ENCODE results near the gene CPNE2.

The CPNE2 gene

DNA sequence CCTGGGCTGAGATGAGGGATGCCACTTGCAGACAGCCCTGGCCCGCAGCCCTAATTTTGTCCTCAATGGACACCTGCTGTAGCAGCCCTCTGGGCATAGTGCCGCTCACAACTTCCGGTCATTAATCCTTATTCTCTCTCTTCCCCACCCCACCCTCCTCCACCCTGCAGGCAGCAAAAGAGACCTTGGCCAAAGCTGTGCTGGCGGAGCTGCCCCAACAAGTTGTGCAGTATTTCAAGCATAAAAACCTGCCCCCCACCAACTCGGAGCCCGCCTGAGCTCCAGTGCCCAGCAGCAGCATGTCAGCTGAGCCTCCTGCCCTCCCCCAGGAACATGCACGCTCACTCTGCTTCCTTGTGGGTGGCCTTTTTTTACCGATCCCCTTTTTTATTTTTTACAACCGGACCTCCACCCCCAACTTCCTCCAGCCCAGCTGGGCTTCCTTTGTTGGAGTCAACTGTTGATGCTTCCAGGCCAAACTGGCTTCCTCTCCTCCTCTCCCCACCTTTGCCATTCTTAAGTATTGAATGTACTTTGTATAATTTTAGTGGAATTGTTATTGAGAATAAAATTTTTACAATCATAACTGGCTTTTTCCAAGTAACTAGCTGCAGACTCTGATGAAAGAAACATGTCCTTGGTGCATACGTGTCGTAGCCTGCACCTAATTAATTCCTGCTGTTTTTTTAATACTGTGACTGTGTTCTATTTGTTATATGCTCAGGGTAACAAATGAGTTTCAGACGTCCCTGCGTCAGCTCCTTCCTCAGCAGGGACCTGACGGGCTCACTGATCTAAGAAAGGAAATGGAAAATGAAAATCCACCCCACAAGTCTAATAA, 55.2 kb downstream of the CPNE2 start:
- Histone ChIP-seq H3K4me3 (peak overlapping the region in 8 of 10 experiments; percentile 10 to 61 (median 39); a peak in 15 of 20 replicates), H3K36me3 (peaks cover 5 to 48% (median 26%) of the 10 kb centered on the region in 11 experiments; a peak in 17 of 22 replicates), H3K4me2 (peak overlapping the region; percentile 86 to 98 (median 93)), H3K4me1 (peaks cover 85 to 100% (median 100%) of the 10 kb centered on the region in 10 experiments), H3K9ac (peak overlapping the region in 10 of 11 experiments; percentile 13 to 76 (median 66); a peak in 19 of 22 replicates), H4K20me1 (no peaks in the 10 kb centered on the region), H3K27ac (peak overlapping the region in 10 of 11 experiments; percentile 35 to 86 (median 80); a peak in 21 of 22 replicates), H3K27me3 (no peaks in the 10 kb centered on the region), H3K9me3 (replicated peaks in 1 of 11) (no peaks in the 10 kb centered on the region)
- no peak for TF ChIP-seq Cebpa-rat (IDR thresholded peaks at IDR 0.05)

DNA sequence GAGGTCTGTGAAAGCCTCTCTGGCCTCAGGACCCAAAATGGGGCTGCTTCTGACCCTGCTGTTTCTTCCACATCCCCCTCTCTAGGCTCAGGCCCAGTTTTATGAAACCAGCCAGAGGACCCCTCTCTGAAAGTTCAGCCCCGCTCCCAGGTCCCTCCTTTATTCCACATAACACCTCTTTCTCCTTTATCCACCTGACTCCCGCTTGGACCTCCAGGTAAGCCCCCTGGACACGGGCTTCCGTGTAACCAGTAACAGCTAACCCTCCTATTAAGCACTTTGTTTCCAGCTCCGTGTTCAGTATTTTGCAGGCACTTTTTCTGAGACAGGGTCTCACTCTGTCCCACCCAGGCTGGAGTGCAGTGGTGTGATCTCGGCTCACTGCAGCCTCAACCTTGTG, 56.1 kb downstream of the CPNE2 start:
- Histone ChIP-seq H3K27ac (peak overlapping the region in 10 of 11 experiments; percentile 34 to 86 (median 80); a peak in 19 of 22 replicates), H3K9ac (peak overlapping the region in 7 of 11 experiments; percentile 64 to 76 (median 71); a peak in 13 of 22 replicates), H3K4me2 (peak overlapping the region; percentile 86 to 98 (median 93)), H3K36me3 (peaks cover 13 to 51% (median 35%) of the 10 kb centered on the region in 11 experiments), H3K9me3 (replicated peaks in 1 of 11) (no peaks in the 10 kb centered on the region), H3K27me3 (no peaks in the 10 kb centered on the region), H3K4me3 (no peak overlapping the region; a peak in 1 of 20 replicates), H4K20me1 (no peaks in the 10 kb centered on the region), H3K4me1 (peaks cover 83 to 100% (median 100%) of the 10 kb centered on the region in 10 experiments)
- no peak for TF ChIP-seq Cebpa-rat (IDR thresholded peaks at IDR 0.05)

DNA sequence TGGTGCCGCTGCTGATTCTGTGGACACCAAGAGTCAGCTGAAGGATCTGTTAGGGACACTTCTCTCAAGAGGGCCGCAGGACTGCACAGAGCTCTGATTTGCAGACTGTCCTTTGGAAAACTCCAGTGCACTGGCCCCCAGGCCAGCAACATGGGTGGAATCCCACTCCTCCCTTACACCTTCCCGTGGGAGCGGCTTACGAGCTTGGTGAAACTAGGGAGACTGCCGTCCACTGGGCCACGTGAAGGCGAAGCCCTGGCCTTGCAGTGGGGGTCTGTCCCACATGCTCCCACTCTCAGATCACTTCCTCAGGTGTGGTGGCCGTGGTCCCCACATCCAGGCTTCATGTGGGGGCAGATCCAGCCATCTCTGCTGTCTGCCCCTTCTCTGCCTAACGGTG, 57.0 kb downstream of the CPNE2 start:
- H3K4me2 ChIP-seq = peak overlapping the region in 9 of 11 experiments; percentile 89 to 98 (median 95); a peak in 18 of 22 replicates
- peaks cover 19 to 58% (median 44%) of the 10 kb centered on the region in 11 experiments for H3K36me3 ChIP-seq
- no peak overlapping the region for H3K4me3 ChIP-seq
- no peak for TF ChIP-seq Cebpa-rat (IDR thresholded peaks at IDR 0.05)
- no peaks in the 10 kb centered on the region for H3K27me3 ChIP-seq
- H3K27ac ChIP-seq = peak overlapping the region in 8 of 11 experiments; percentile 69 to 86 (median 81); a peak in 14 of 22 replicates
- H3K9me3 ChIP-seq (replicated peaks in 1 of 11) = no peaks in the 10 kb centered on the region
- H3K4me1 ChIP-seq = peaks cover 73 to 99% (median 95%) of the 10 kb centered on the region in 10 experiments
- no peak overlapping the region; a peak in 1 of 22 replicates for H3K9ac ChIP-seq
- H4K20me1 ChIP-seq = no peaks in the 10 kb centered on the region

DNA sequence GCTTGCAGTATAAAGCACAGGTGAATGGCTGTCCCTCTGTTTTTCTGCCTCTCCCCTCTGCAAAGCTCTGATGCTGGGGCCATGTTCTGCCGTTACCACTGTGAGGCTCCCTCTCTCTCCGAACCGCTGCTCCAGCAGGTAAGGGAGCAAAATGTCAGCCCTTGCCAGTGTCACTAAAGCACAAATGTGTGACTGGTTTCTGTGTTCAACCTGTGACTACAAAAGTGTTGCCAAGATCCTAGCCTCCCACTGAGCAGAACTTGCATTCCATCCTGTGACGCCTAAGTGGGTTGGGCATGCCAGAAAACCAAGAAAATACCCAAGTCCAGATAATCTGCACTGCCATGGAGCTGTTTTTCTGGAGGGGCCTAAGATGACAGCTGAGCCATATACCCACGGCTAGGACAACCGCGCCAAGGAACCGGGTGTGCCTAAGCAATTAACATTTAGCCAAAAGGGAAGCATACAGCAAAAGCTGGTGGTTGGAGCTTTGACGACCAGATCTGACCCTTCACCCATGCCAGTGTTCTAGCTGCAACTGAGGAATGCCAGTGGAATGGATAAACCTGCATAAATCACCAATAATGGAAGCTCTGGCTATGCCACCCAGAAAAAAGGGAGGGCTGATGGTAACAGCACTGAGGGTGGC, 58.4 kb downstream of the CPNE2 start:
- Histone ChIP-seq H4K20me1 (0 out of 22 replicates have a peak, but pooled peaks cover 0 to 4% (median 0%) of the 10 kb centered on the region in 11 experiments), H3K36me3 (peaks cover 33 to 67% (median 58%) of the 10 kb centered on the region in 11 experiments), H3K4me1 (peaks cover 59 to 85% (median 81%) of the 10 kb centered on the region in 10 experiments), H3K27ac (peak overlapping the region in 10 of 11 experiments; percentile 26 to 86 (median 70); a peak in 17 of 22 replicates), H3K4me3 (no peak overlapping the region), H3K9me3 (replicated peaks in 1 of 11) (no peaks in the 10 kb centered on the region), H3K9ac (peak overlapping the region in 3 of 11 experiments; percentile 66 to 70 (median 67); a peak in 4 of 22 replicates), H3K27me3 (no peaks in the 10 kb centered on the region), H3K4me2 (peak overlapping the region; percentile 76 to 97 (median 89))
- no peak for TF ChIP-seq Cebpa-rat (IDR thresholded peaks at IDR 0.05)

DNA sequence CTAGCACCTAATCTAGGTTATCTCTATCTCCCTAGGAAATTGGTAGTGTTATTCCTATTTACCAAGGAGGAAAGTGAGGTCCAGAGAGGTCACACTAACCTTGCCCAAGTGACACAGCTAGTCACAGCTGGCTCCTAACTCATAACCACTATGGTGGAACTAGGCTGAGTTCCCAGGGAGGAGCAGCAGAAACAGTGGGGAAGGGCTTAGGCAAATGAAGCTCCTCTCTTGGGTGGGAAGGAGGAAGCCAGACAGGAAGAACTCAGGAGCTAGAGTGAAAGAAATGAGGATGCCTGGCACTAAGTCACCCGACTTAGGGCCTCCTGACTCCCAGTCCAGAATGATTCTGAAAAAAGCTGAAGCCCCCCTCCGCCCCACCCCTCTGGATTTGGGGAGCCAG, 59.0 kb downstream of the CPNE2 start:
- Histone ChIP-seq H3K4me3 (no peak overlapping the region; a peak in 2 of 20 replicates), H3K4me2 (peak overlapping the region; percentile 76 to 97 (median 89)), H3K27ac (peak overlapping the region; percentile 8 to 86 (median 67); a peak in 21 of 22 replicates), H4K20me1 (0 out of 22 replicates have a peak, but pooled peaks cover 0 to 4% (median 0%) of the 10 kb centered on the region in 11 experiments), H3K4me1 (peaks cover 54 to 82% (median 76%) of the 10 kb centered on the region in 10 experiments), H3K9me3 (replicated peaks in 1 of 11) (no peaks in the 10 kb centered on the region), H3K36me3 (peaks cover 38 to 70% (median 61%) of the 10 kb centered on the region in 11 experiments), H3K9ac (peak overlapping the region in 8 of 11 experiments; percentile 11 to 70 (median 52); a peak in 15 of 22 replicates), H3K27me3 (no peaks in the 10 kb centered on the region)
- TF ChIP-seq Cebpa-rat (IDR thresholded peaks at IDR 0.05) = no peak

DNA sequence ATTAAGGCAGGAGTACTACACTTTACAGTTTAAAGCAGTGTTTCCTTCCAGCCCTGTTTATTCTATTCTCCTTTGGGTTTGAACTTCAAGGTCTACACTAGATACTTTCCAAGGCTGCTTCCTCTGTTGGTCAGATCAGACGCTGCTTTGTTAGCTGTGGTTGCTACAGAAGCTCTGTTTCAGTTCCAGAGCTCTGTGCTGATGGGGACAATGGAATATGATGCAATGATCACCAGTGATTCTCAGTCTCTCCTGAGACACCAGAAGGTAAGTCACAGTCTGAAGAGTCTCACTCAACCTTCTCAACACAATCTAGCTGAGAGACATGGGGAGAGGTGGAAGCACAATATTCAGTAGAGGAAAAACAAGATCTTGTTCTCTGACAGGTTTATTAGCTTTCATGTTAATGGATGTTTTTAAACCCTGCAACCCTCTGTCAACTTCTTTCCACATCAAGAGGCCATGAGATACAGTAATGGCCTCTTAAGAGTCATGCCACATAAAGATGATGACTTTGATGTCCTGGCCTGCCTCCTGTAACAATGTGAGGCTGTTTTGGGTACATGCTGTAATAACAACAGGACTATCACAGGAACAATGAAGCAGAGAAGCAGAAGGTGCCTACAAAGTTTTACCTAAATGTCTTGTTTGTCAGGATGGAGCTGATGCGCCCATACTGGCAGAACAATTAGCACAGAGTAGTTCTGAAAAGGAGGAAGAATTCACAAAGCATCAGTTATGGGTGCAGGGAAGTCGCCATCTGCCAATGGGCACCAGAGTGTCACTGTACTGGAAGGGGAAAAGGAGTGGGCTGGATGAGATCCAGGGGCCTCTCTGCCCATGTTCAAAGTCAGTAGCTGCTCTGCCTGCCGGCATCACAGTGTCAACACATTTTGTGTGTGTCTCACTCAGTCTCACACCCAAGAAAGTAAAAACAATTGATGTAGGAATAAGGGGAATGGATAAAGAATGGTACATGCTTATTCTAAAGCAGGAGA, 60.0 kb downstream of the CPNE2 start:
- H3K9me3 ChIP-seq (replicated peaks in 1 of 11) = no peaks in the 10 kb centered on the region
- H3K36me3 ChIP-seq = peaks cover 49 to 80% (median 71%) of the 10 kb centered on the region in 11 experiments
- peak overlapping the region; percentile 8 to 86 (median 67); a peak in 21 of 22 replicates for H3K27ac ChIP-seq
- peaks cover 43 to 78% (median 66%) of the 10 kb centered on the region in 10 experiments for H3K4me1 ChIP-seq
- H3K4me3 ChIP-seq = no peak overlapping the region
- peaks cover 0 to 4% (median 0%) of the 10 kb centered on the region in 11 experiments; a peak in 1 of 22 replicates for H4K20me1 ChIP-seq
- H3K4me2 ChIP-seq = peak overlapping the region; percentile 76 to 97 (median 89)
- TF ChIP-seq Cebpa-rat (IDR thresholded peaks at IDR 0.05) = peak in 9 of 11 experiments; percentile 27 to 96 (median 61); a peak in 13 of 22 replicates
- no peaks in the 10 kb centered on the region for H3K27me3 ChIP-seq
- peak overlapping the region in 8 of 11 experiments; percentile 11 to 70 (median 52); a peak in 16 of 22 replicates for H3K9ac ChIP-seq

DNA sequence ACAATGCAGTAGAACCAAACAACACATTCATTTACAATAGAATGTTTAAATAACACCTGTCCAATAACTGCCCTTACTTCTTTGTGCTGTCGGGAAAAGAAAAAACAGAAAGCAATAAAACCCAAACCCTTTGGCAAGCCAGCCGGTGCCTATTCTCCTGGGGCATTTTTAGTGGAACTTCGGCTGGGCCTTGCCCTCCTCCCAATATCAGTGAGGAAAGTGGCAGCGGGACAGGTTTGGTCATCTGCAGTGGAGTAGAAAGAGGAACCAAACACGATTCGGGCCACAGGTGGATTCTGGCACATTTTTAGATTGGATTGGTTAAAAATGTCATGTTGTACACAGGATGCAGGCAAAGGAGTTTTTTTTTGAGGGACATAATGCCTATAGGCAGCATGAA, 61.5 kb downstream of the CPNE2 start:
- Histone ChIP-seq H3K9me3 (replicated peaks in 1 of 11) (no peaks in the 10 kb centered on the region), H4K20me1 (peaks cover 0 to 4% (median 0%) of the 10 kb centered on the region in 11 experiments; a peak in 1 of 22 replicates), H3K4me2 (no peak overlapping the region), H3K27ac (no peak overlapping the region), H3K4me3 (no peak overlapping the region), H3K4me1 (peaks cover 29 to 63% (median 51%) of the 10 kb centered on the region in 10 experiments), H3K9ac (no peak overlapping the region), H3K36me3 (peaks cover 63 to 90% (median 83%) of the 10 kb centered on the region in 11 experiments), H3K27me3 (no peaks in the 10 kb centered on the region)
- no peak for TF ChIP-seq Cebpa-rat (IDR thresholded peaks at IDR 0.05)

Measured in BLaER1 treated with 17β-estradiol and CSF1 and Interleukin-3, amounts not matched to agents 10 nM and 100 nM (cell line).